Mononuclear cell (primary cell): ENCODE measurements around the gene ZMPSTE24. TPM values are rescaled to one million over a fixed set of nuclear protein-coding genes. Genes with fewer than 3 reads are reported as not detected.
A peak's percentile ranks its signal among the peaks of the same experiment; 100 is the strongest.

Experiments used
- H3K27me3 ChIP-seq: 2 replicates; pipeline ENCODE4 v1.6.0; 2011; ENCODE audit warnings: low read length, control low read depth; ENCODE audit not compliant: insufficient read depth
- H3K4me1 ChIP-seq: 2 replicates; pipeline ENCODE4 v1.5.1; 2011; ENCODE audit warnings: mild to moderate bottlenecking, low read length, control low read depth; ENCODE audit not compliant: insufficient read depth
- H3K4me3 ChIP-seq: 2 replicates; pipeline ENCODE4 v1.5.1; 2011; ENCODE audit warnings: mild to moderate bottlenecking, low read length, moderate library complexity
- H3K9me3 ChIP-seq: 2 replicates; pipeline ENCODE4 v1.5.1; 2011; ENCODE audit warnings: low read depth, mild to moderate bottlenecking, control low read depth, low read length
- total RNA-seq: library from RNA; depleted of rRNA; stranded (reverse); fragments of >200 nt; gene quantifications from one replicate; pipeline ENCODE4 v1.2.3, GENCODE V29; 2012

The ZMPSTE24 gene
- total RNA-seq, 1 donor = 17.2 TPM

DNA sequence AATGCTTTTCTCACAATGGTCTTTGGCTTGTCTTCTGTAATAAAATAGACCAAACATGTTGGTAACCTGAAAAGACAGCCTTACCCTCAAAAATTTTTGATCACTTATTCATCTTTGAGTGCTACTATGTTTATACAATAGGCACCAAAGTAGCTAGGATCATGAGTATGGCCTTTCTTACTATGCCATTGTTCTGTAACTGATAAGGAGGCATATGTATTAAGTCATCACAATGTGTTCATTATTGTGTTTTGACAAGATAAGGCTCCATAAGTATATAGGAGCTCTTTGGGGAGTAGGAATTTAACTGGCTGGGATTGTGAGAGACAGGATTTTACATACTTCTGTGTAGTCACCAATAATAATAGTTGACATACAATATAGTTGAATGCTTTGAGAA, 9.6 kb upstream of the ZMPSTE24 start:
- H3K4me3 ChIP-seq = no peak overlapping the region
- H3K9me3 ChIP-seq = no peaks in the 10 kb centered on the region
- H3K27me3 ChIP-seq = no peaks in the 10 kb centered on the region
- peaks cover 9% of the 10 kb centered on the region for H3K4me1 ChIP-seq

DNA sequence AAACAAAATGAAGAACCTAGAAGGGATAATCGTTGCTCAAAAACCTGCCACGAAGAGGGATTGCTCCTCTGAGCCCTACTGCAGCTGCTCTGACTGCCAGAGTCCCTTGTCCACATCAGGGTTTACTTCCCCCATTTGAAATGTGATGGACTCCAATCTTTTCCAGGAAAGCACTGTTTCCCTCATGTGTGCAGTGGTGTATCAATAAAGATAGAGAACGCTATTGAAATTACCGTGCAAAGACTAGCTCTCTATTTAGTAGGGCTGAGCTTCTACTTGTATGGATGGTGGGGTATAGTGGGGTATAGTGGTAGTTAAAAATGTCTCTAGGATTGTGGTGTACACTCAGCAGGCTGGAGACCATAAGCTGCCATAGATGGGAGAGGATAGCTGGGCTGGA, 6.6 kb upstream of the ZMPSTE24 start:
- Histone ChIP-seq H3K27me3 (no peaks in the 10 kb centered on the region), H3K4me1 (peaks cover 13% of the 10 kb centered on the region), H3K9me3 (no peaks in the 10 kb centered on the region), H3K4me3 (no peak overlapping the region)

DNA sequence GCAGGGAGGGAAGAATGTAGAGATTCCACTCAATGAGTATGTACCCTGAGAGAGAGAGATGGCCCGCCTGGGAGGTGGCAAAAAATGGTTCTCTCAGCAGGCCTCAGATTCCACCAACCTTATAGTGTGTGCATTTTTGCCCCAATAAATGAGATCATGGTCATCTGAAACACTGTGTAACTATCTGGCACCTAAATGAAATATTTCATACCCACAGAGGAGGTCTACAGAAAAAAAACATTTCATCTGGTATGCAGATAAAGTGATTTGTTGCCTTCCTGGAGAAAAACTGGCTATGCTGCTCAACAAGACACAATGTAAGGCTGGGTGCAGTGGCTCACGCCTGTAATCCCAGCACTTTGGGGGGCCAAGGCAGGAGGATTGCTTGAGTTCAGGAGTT, 5.4 kb upstream of the ZMPSTE24 start:
- Histone ChIP-seq H3K4me1 (peaks cover 16% of the 10 kb centered on the region), H3K27me3 (no peaks in the 10 kb centered on the region), H3K9me3 (no peaks in the 10 kb centered on the region), H3K4me3 (no peak overlapping the region)

DNA sequence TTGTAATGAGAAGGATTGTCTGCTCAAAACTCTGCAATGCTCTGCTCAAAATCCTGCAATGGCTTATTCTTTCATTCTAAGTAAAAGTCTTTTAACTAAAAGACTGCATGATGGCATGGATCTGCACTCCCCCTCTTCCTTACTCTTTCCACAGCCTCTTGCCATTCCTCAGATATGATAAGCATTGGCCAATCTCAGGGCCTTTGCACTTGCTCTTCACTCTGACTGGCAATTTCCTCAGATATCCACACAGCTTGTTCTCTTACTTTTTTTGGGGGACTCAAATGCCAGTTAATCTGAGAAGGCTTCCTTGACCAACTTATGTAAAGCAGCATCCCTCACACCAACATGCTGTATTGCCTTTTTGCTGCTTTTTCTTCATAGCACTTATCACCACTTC, 2.8 kb upstream of the ZMPSTE24 start:
- Histone ChIP-seq H3K9me3 (no peaks in the 10 kb centered on the region), H3K4me3 (no peak overlapping the region), H3K27me3 (no peaks in the 10 kb centered on the region), H3K4me1 (peaks cover 33% of the 10 kb centered on the region)

DNA sequence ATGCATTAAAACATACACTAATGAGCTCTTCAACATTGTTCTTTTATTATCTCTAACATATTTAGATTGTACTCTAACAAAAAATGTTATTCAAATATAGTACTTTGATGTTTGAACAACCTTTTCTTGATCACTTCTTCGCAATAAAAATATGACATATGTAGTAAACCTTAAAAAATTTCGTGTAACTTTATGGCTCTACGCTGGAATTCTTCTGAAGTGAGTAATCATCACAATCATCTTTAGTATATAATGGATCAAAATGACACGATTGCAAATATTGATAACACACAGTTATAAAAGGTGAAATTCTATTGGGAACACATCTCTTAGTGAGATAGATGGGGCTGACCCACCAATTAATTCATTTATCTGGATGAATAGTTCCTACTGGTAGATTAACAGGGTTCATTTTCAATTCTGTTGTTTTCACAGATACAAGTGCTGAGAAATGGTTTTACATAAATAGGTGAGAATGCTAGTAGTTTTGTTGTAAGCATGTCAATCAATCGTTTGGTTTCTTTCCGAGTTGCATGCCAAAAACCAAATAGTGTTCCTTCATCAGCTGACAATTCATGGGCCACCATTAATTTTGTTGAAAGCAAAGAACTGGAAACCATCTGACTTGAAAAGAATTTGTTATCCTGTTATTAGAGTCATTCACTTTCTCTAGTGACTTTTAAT, 1.5 kb upstream of the ZMPSTE24 start:
- H3K9me3 ChIP-seq = no peaks in the 10 kb centered on the region
- no peak overlapping the region for H3K4me3 ChIP-seq
- H3K4me1 ChIP-seq = peaks cover 29% of the 10 kb centered on the region
- no peaks in the 10 kb centered on the region for H3K27me3 ChIP-seq

DNA sequence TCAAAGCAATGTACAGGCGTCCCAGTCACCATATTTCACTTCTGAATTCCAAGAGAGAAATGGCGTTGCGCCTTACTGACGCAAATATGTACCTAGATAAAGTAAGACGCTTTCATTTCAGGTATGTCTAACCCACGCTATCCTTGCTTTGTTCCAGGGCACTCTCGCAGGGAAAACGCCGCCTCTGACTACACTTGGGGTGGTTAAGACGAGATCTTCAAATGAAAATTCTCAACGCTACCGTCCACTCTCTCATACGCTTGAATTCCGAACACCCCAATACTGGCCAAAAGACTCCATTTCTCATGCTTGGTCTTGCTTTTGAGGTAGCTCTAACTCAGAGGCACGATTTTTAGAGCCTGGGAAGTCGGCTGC, 736 bp upstream of the ZMPSTE24 start:
- Histone ChIP-seq H3K27me3 (no peaks in the 10 kb centered on the region), H3K4me3 (peak overlapping the region; percentile 85), H3K4me1 (peaks cover 29% of the 10 kb centered on the region), H3K9me3 (no peaks in the 10 kb centered on the region)

DNA sequence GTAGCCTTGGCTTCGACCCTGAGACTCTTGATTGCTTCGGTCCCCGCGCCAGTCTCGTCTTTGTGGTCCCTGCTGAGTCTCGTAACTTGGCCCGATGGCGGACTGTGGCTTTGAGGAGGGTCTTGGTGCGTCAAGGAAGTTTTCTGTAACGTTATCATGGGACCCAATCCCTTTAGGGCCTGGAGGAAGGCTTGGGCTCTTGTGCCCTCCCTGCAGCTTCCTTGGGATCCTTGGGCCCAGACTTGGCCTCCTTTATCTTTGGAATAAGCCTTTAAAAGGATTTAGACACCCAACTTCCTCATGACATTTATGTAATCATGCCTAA, 371 bp downstream of the ZMPSTE24 start:
- peaks cover 29% of the 10 kb centered on the region for H3K4me1 ChIP-seq
- H3K27me3 ChIP-seq = no peaks in the 10 kb centered on the region
- peak overlapping the region; percentile 85 for H3K4me3 ChIP-seq
- no peaks in the 10 kb centered on the region for H3K9me3 ChIP-seq

DNA sequence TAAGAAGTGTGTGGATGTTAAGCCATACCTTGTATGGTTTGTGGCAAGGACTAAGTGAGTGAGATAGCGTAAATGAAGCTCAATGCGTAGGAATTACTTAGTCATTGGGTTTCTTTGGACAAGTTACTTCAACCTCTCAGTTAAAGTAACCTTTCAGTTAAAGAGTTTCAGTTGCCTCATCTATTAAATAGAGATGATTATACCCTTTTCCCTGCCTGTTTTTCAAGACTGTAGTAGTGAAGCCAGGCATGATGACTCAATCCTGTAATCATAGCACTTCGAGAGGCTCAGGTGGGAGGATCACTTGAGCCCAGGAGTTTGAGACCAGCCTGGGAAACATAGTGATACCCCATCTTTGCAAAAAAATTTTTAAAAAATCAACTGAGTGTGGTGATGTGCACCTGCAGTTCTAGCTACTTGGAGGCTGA, 6.3 kb downstream of the ZMPSTE24 start:
- H3K4me1 ChIP-seq = peaks cover 8% of the 10 kb centered on the region
- no peak overlapping the region for H3K4me3 ChIP-seq
- no peaks in the 10 kb centered on the region for H3K27me3 ChIP-seq
- no peaks in the 10 kb centered on the region for H3K9me3 ChIP-seq

DNA sequence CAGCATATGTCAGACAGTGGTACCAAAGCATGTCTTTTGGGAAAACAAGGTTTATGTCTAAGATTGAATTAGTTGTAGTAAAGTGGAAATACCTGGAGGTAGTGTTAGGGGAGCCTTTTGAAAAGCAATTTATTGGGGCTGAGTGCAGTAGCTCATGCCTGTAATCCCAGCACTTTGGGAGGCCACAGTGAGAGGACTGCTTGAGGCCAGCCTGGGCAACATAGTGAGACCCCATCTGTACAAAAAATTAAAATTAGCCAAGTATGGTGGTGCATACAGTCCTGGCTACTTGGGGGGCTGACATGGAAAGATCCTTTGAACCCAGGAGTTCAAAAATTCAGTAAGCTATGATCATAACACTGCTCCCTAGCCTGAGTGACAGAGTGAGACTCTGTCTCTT, 7.3 kb downstream of the ZMPSTE24 start:
- Histone ChIP-seq H3K4me3 (no peak overlapping the region), H3K27me3 (no peaks in the 10 kb centered on the region), H3K9me3 (no peaks in the 10 kb centered on the region), H3K4me1 (peaks cover under 1% of the 10 kb centered on the region)

DNA sequence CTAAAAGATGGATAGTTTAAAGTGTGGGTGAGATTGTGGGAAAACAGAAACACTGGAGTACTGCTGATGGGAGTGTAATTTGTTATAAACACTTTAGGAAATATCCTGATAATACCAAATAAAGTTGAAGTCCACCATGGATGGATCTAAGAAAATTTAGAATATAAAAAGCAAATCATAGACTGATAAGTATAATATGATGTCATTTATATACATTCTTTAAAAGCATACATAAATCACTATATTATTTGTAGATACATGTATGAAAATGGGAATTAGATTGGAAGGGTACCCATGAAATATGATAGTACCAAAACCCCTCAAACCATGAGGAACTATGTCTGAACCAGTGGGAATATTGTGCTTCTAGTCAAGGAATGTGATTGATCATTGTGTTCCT, 7.9 kb downstream of the ZMPSTE24 start:
- no peak overlapping the region for H3K4me3 ChIP-seq
- H3K27me3 ChIP-seq = no peaks in the 10 kb centered on the region
- no peaks in the 10 kb centered on the region for H3K4me1 ChIP-seq
- H3K9me3 ChIP-seq = no peaks in the 10 kb centered on the region

DNA sequence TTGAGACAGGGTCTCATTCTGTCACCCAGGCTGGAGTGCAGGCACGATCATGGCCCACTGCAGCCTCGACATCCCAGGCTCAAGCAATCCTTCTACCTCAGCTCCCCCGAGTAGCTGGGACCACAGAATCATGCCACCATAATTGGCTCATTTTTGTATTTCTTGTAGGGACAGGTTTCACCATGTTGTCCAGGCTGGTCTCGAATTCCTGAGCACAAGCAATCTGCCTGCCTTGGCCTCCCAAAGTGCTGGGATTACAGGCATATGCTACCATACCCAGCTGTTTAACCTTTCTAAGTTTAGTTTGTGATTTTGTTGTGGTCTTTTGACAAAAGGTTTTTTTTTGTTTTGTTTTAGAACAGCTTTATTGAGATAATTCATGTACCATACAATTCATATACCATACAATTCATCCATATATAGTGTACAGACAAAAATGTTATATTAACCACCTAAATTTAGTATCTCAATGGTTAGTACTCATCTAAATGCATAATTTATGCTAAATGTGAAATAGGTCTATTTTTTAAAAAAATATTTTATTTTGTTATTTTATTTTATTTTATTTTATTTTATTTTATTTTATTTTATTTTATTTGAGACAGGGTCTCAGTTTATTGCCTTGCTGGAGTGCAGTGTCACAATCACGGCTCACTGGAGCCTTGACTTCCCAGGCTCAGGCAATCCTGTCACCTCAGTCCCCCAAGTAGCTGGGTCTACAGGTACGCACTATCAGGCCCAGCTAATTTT, 8.9 kb downstream of the ZMPSTE24 start:
- Histone ChIP-seq H3K4me3 (no peak overlapping the region), H3K9me3 (no peaks in the 10 kb centered on the region), H3K4me1 (no peaks in the 10 kb centered on the region), H3K27me3 (no peaks in the 10 kb centered on the region)

DNA sequence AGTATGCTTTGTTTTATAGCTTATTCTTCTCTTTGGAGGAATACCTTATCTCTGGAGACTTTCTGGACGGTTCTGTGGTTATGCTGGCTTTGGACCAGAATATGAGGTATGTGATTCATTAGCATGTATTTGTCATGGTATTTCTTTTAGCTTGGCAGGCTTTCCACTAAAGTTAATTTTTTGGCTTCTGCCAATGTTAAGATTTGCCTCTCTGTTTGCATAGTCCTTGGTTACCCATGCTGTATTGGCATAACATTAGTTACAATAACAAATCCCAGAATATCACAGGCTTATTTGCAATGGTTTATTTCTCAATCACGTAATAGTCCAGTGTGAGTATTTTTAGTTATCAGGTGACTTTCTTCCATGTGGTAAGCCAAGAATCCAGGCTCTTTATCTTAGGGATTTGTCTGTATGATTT, 9.7 kb downstream of the ZMPSTE24 start:
- Histone ChIP-seq H3K4me3 (no peak overlapping the region), H3K27me3 (no peaks in the 10 kb centered on the region), H3K9me3 (no peaks in the 10 kb centered on the region), H3K4me1 (no peaks in the 10 kb centered on the region)

DNA sequence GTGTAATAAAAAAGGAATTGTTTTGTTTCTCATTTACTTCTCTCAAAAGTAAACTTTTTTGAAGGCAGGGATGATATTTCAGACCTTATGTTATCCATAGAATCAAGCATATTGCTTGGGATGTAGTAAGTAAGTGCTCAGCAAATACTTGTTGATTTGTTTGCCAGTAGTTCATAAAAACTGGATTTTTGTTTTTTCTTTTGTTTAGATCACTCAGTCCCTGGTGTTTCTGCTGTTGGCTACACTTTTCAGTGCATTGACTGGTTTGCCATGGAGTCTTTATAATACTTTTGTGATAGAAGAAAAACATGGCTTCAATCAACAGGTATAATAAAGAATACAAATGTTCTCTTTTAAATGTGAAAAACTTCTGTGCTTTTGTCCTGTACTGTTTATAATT, 10.2 kb downstream of the ZMPSTE24 start:
- Histone ChIP-seq H3K4me1 (no peaks in the 10 kb centered on the region), H3K27me3 (no peaks in the 10 kb centered on the region), H3K4me3 (no peak overlapping the region), H3K9me3 (no peaks in the 10 kb centered on the region)

DNA sequence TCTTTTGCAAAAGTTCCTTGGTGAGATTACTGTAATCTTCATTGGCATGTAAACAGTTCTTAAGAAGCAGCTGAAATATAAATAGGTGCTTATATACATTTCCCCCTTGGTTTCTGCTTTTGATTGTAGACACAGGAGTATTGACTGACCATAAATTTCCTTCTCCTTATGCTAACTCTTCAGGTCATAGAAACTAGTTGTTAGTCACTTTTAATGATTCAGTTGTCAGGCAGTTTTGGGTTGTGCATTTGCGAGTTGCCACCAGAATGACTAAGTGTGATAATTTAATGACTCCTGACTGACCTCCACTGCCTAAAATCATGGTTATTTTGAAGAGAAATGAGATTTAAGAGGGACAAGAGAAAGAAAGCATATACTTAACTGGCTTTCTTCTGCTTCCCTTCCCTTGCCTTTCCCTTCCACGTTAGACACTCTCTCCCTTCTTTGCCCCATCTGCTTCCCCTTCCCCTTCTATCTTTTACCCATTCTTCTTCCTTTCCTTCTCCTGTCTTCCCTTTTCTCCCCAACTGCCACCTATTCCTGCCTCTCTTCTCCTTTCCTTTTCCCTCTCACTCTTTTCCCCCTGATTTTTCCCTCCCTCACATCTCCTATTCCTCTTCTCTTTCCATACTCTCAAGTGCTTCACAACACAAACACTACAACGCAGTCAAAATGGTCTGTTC, 12.3 kb downstream of the ZMPSTE24 start:
- Histone ChIP-seq H3K27me3 (no peaks in the 10 kb centered on the region), H3K9me3 (no peaks in the 10 kb centered on the region), H3K4me3 (no peak overlapping the region), H3K4me1 (no peaks in the 10 kb centered on the region)

DNA sequence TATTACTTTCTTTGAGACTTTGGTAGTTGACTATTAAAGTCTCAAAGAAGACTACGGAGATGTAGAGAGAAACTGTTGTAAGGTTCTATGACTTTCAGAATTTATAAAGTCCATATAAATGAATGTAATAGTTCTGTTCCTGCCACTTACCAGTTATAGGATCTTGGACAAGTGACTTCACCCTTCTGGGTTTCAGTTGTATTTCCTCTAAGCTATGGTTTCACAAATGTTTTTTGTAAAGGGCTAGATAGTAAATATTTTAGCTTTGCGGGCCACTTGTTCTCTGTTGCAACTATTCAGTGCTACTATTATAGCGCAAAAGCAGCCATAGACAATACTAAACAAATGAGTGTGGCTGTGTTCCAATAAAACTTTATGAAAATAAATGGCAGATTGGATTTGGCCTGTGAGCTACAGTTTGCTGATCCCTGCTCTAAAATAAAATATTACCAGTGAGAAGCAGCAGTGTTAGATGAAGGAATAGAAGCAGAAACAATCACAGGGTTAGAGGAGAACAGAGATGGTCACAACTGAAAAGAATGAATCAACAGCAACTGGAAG, 14.7 kb downstream of the ZMPSTE24 start:
- Histone ChIP-seq H3K4me1 (no peaks in the 10 kb centered on the region), H3K4me3 (no peak overlapping the region), H3K27me3 (no peaks in the 10 kb centered on the region), H3K9me3 (no peaks in the 10 kb centered on the region)
